Measurements from ENCODE around the gene PSMD2. TPM values are rescaled to one million over a fixed set of nuclear protein-coding genes. Genes with fewer than 3 reads are reported as not detected.

PSMD2 gene
- total and polyA plus RNA-seq, 10 of the 15 experiments (the other 5 are each of a cell fraction or from before 2014, with no cell fraction given): 103 to 515 (median 197) TPM

GRCh38 chr3:184350618-184351017, 51.6 kb downstream of the PSMD2 start:
- CTCF ChIA-PET: no interaction called here
- TF ChIP-seq MYC (IDR thresholded peaks at IDR 0.05; ENCODE audit: insufficient read depth, insufficient read length, insufficient replicate concordance, low read length, severe bottlenecking) (no peak), CHD4 (IDR thresholded peaks at IDR 0.05) (no peak), BACH1 (IDR thresholded peaks at IDR 0.05; ENCODE audit: borderline replicate concordance) (no peak), EP300 (IDR thresholded peaks at IDR 0.05; ENCODE audit: borderline replicate concordance in 1 of 2, control insufficient read depth in 1 of 2, low read depth in 2 of 2, low read length in 2 of 2) (no peak), ZNF687 (IDR thresholded peaks at IDR 0.05) (no peak), HSF1 (IDR thresholded peaks at IDR 0.05; ENCODE audit: low read depth, low read length) (no peak), JUND (IDR thresholded peaks at IDR 0.05; ENCODE audit: low read depth, low read length) (no peak), MLLT1 (IDR thresholded peaks at IDR 0.05) (no peak), SREBF1 (IDR thresholded peaks at IDR 0.05; ENCODE audit: low read length) (no peak), CREB1 (IDR thresholded peaks at IDR 0.05; ENCODE audit: low read depth) (no peak), BCL3 (IDR thresholded peaks at IDR 0.05; ENCODE audit: borderline replicate concordance, insufficient read depth, low read depth, low read length, poor library complexity, severe bottlenecking) (no peak)

More at GRCh38 chr3:184350618-184351017, 51.6 kb downstream of the PSMD2 start:
- Histone ChIP-seq H3K9me3 (replicated peaks; ENCODE audit: control insufficient read depth, insufficient read depth, low read length) (no peaks in the 10 kb centered on the region), H3K4me2 (ENCODE audit: control insufficient read depth, insufficient read depth) (no peak overlapping the region), H3K9ac (ENCODE audit: control insufficient read depth, insufficient read depth, low read length) (no peak overlapping the region), H3K36me3 (ENCODE audit: control insufficient read depth in 2 of 2, insufficient read depth in 2 of 2, low read length in 1 of 2) (no peaks in the 10 kb centered on the region), H3K79me2 (ENCODE audit: control insufficient read depth, insufficient read depth, low read length) (no peaks in the 10 kb centered on the region), H3K27me3 (replicated peaks in 1 of 2; ENCODE audit: control insufficient read depth in 2 of 2, insufficient read depth in 2 of 2, low read length in 1 of 2) (no peaks in the 10 kb centered on the region), H4K20me1 (ENCODE audit: control insufficient read depth, insufficient read depth) (no peaks in the 10 kb centered on the region), H3K4me3 (no peak overlapping the region), H2AFZ (ENCODE audit: control insufficient read depth, low read depth, low read length) (no peak overlapping the region), H3K4me1 (ENCODE audit: control insufficient read depth, insufficient read depth, low read length) (no peaks in the 10 kb centered on the region), H3K27ac (ENCODE audit: control insufficient read depth, insufficient read depth) (no peak overlapping the region)
- intact Hi-C loops (cut with micrococcal nuclease; ENCODE audit: unreplicated experiment): no loop called here
- no TSS peak for BruUV-seq (replicated peaks)
- ChIA-PET POLR2A (no interaction called here), SMC1A (ENCODE audit: uncharacterized antibody, unreplicated experiment) (no interaction called here), RAD21 (ENCODE audit: unreplicated experiment) (interaction anchor here (0.6 kb wide), 1 partner anchor 11 kb away, joined by 3 read pairs; the partner anchor contains the start of genes CLCN2 and POLR2H)
- in situ Hi-C loops (cut with MboI): no loop called here
- 90% methylated on average over 6 of the region's 6 CpGs for WGBS (ENCODE audit: insufficient coverage, insufficient replicate concordance, low lambda C conversion rate, missing lambda C conversion rate)
- no peak for ATAC-seq
- no peak for FAIRE-seq
- no peak for DNase-seq (ENCODE audit: low read depth, low spot score)

Data from GM12878 (cell line).